ENCODE data around the gene PINLYP. TPM values are rescaled to one million over a fixed set of nuclear protein-coding genes. Genes with fewer than 3 reads are reported as not detected.

PINLYP gene
- total RNA-seq (14.8 TPM), polyA plus RNA-seq (ENCODE audit: insufficient read depth, low read depth, low replicate concordance) (41.8 TPM)
- long read RNA-seq, donor 1, transcript PINLYP-204 (3 exons, 706 nt) = major isoform, 5 of 8 reads
- long read RNA-seq, donor 1, partial matches to known transcripts = 0 of 8 reads
- long read RNA-seq, donor 1, other reads (novel, unspliced or antisense) = 0 of 8 reads
- long read RNA-seq, donor 2, transcript PINLYP-204 (3 exons, 706 nt) = major isoform, 5 of 6 reads
- long read RNA-seq, donor 2, partial matches to known transcripts = 0 of 6 reads
- long read RNA-seq, donor 2, other reads (novel, unspliced or antisense) = 0 of 6 reads
- long read RNA-seq, donor 3, partial matches to known transcripts = 0 of 8 reads
- long read RNA-seq, donor 3, other reads (novel, unspliced or antisense) = 0 of 8 reads
- long read RNA-seq, donor 4, partial matches to known transcripts = 0 of 5 reads
- long read RNA-seq, donor 4, other reads (novel, unspliced or antisense) = 0 of 5 reads
- long read RNA-seq, donor 5 = 0 reads
- long read RNA-seq, donor 6, transcript PINLYP-204 (3 exons, 706 nt) = major isoform, 10 of 30 reads
- long read RNA-seq, donor 6, transcript PINLYP-205 (4 exons, 557 nt) = major isoform, 10 of 30 reads
- long read RNA-seq, donor 6, transcript PINLYP-203 (4 exons, 569 nt) = minor isoform, 9 of 30 reads
- long read RNA-seq, donor 6, partial matches to known transcripts = 0 of 30 reads
- long read RNA-seq, donor 6, other reads (novel, unspliced or antisense) = 0 of 30 reads
- long read RNA-seq, donor 7, partial matches to known transcripts = 0 of 6 reads
- long read RNA-seq, donor 7, other reads (novel, unspliced or antisense) = 1 of 6 reads
- long read RNA-seq, donor 8, transcript PINLYP-205 (4 exons, 557 nt) = major isoform, 6 of 11 reads
- long read RNA-seq, donor 8, partial matches to known transcripts = 0 of 11 reads
- long read RNA-seq, donor 8, other reads (novel, unspliced or antisense) = 0 of 11 reads
- long read RNA-seq, donor 9, partial matches to known transcripts = 0 of 6 reads
- long read RNA-seq, donor 9, other reads (novel, unspliced or antisense) = 0 of 6 reads
- long read RNA-seq, donor 10, partial matches to known transcripts = 0 of 9 reads
- long read RNA-seq, donor 10, other reads (novel, unspliced or antisense) = 0 of 9 reads

GRCh38 chr19:43575156-43575950, at the start of gene PINLYP, which contains the start of gene XRCC1:
TSS of gene PINLYP (plus strand) at chr19:43575801. CDS start at chr19:43577192, 1,391 bp downstream.
TSS of gene XRCC1 (minus strand) at chr19:43575527. CDS start at chr19:43575458, 69 bp downstream.
- DNase-seq (peak; percentile 99 to 100 (median 99)), FAIRE-seq (peak; percentile 99)
- peak within 1 kb of the TSS; percentile 62 to 65 for H3K27ac ChIP-seq (ENCODE audit: low read depth in 2 of 2, low read length in 2 of 2)
- TF ChIP-seq CTCF (IDR thresholded peaks at IDR 0.05; ENCODE audit: borderline replicate concordance, extremely low read depth, insufficient read depth) = no peak
- peak within 1 kb of the TSS; percentile 76 to 98 (median 89) for H3K4me3 ChIP-seq (ENCODE audit: low read length in 3 of 3)
- H3K9me3 ChIP-seq (ENCODE audit: control insufficient read depth in 2 of 3, insufficient read depth in 1 of 3, low read length in 3 of 3) = no peaks in the 10 kb centered on the region
- peaks cover 0 to 6% (median 0%) of the 10 kb centered on the region in 3 donors for H3K36me3 ChIP-seq (ENCODE audit: control insufficient read depth in 2 of 3, insufficient read depth in 3 of 3, low read length in 3 of 3)
- intact Hi-C loops (cut with DNase I) = no loop called here
- H3K27me3 ChIP-seq (ENCODE audit: control insufficient read depth, insufficient read depth, low read length) = no peaks in the 10 kb centered on the region
- H3K4me1 ChIP-seq (ENCODE audit: control insufficient read depth in 2 of 3, insufficient read depth in 2 of 3, low read depth in 1 of 3, low read length in 3 of 3) = peaks cover 0 to 13% (median 5%) of the 10 kb centered on the region in 3 donors
- H3K9ac ChIP-seq (ENCODE audit: low read length in 3 of 3) = peak within 1 kb of the TSS; percentile 69 to 94 (median 74)

- intact Hi-C loops (cut with DNase I) = no loop called here
- FAIRE-seq (no peak), DNase-seq (peak; percentile 24 to 82 (median 47))
- Histone ChIP-seq H3K36me3 (ENCODE audit: control insufficient read depth in 2 of 3, insufficient read depth in 3 of 3, low read length in 3 of 3) (peaks cover 0 to 2% (median 0%) of the 10 kb centered on the region in 3 donors), H3K9me3 (ENCODE audit: control insufficient read depth in 2 of 3, insufficient read depth in 1 of 3, low read length in 3 of 3) (no peaks in the 10 kb centered on the region), H3K27me3 (ENCODE audit: control insufficient read depth, insufficient read depth, low read length) (no peaks in the 10 kb centered on the region), H3K27ac (ENCODE audit: low read depth in 2 of 2, low read length in 2 of 2) (peak overlapping the region; percentile 83 to 89), H3K4me1 (ENCODE audit: control insufficient read depth in 2 of 3, insufficient read depth in 2 of 3, low read depth in 1 of 3, low read length in 3 of 3) (peaks cover 0 to 10% (median 9%) of the 10 kb centered on the region in 3 donors), H3K4me3 (ENCODE audit: low read length in 3 of 3) (peak overlapping the region; percentile 65 to 90 (median 88)), H3K9ac (ENCODE audit: low read length in 3 of 3) (peak overlapping the region; percentile 23 to 90 (median 77))
- TF ChIP-seq CTCF (IDR thresholded peaks at IDR 0.05; ENCODE audit: borderline replicate concordance, extremely low read depth, insufficient read depth) = no peak
Observed at GRCh38 chr19:43525836-43526771, 49.5 kb upstream of the PINLYP start.

All from kidney (tissue), 22 donors.